IMR-90 (cell line): Measurements from ENCODE around the gene CTNND2. TPM values are rescaled to one million over a fixed set of nuclear protein-coding genes. Genes with fewer than 3 reads are reported as not detected.

Source experiments
- ATAC-seq: fragments of 200-7000 bp; cut with Tn5 transposase; 2 replicates; pipeline ENCODE4 v1.9.1; 2020; ENCODE audit warnings: low read depth, mild to moderate bottlenecking, moderate library complexity
- BruUV-seq: library from RNA; stranded (reverse); fragments of 400-500 nt; replicated peaks from 2 replicates; lab custom pipeline; 2021; lab: Mats Ljungman, UMichigan
- CTCF ChIA-PET: fragments of 300-600 bp; formaldehyde crosslinking; extraction: SDS; loops from one replicate; lab custom pipeline; 2021; ENCODE audit warnings: antibody characterized with exemption; lab: Yijun Ruan, JAX
- POLR2A ChIA-PET: fragments of 300-600 bp; sonication (Branson Sonifier 250); formaldehyde crosslinking; loops from one replicate; lab custom pipeline; 2022; ENCODE audit warnings: antibody characterized with exemption; ENCODE audit not compliant: unreplicated experiment; lab: Charles Lee
- DNase-seq: peaks from one replicate; pipeline ENCODE4 v3.0.0; 2013
- H2AFZ ChIP-seq: replicated peaks from 2 replicates; pipeline ENCODE3; 2013; ENCODE audit warnings: low read length, mild to moderate bottlenecking; ENCODE audit not compliant: poor library complexity
- H2AK5ac ChIP-seq: 2 replicates; pipeline ENCODE4 v1.6.1; 2013; ENCODE audit warnings: low read depth, low read length, inconsistent platforms
- H2AK9ac ChIP-seq: replicated peaks from 2 replicates; pipeline ENCODE3; 2013; ENCODE audit warnings: mild to moderate bottlenecking, low read depth, low read length, moderate library complexity; ENCODE audit not compliant: poor library complexity
- H2BK120ac ChIP-seq: 2 replicates; pipeline ENCODE4 v1.6.1; 2013; ENCODE audit warnings: low read depth, low read length, inconsistent platforms
- H2BK15ac ChIP-seq: 3 replicates; pipeline ENCODE4 v1.6.1; 2013; ENCODE audit warnings: low read depth, low read length, inconsistent platforms
- H2BK20ac ChIP-seq: 2 replicates; pipeline ENCODE4 v1.6.1; 2013; ENCODE audit warnings: low read depth, mild to moderate bottlenecking, inconsistent platforms, low read length, moderate library complexity
- H2BK5ac ChIP-seq: 2 replicates; pipeline ENCODE4 v1.6.1; 2013; ENCODE audit warnings: mild to moderate bottlenecking, low read depth, low read length, inconsistent platforms; ENCODE audit not compliant: poor library complexity, severe bottlenecking
- H3K14ac ChIP-seq: replicated peaks from 2 replicates; pipeline ENCODE4 v1.6.1; 2013; ENCODE audit warnings: low read depth, low read length, inconsistent platforms
- H3K18ac ChIP-seq: 2 replicates; pipeline ENCODE4 v1.6.1; 2013; ENCODE audit warnings: low read depth, low read length, control low read depth
- H3K23ac ChIP-seq: 2 replicates; pipeline ENCODE4 v1.6.1; 2013; ENCODE audit warnings: low read depth, low read length, inconsistent platforms
- H3K27ac ChIP-seq: 2 replicates; pipeline ENCODE4 v1.5.1; 2013; ENCODE audit warnings: mild to moderate bottlenecking, control low read depth, low read length; ENCODE audit not compliant: insufficient read depth
- H3K27me3 ChIP-seq: 2 replicates; pipeline ENCODE4 v1.6.1; 2013; ENCODE audit warnings: low read length; ENCODE audit not compliant: control insufficient read depth, insufficient read depth
- H3K36me3 ChIP-seq: 2 replicates; pipeline ENCODE4 v1.6.1; 2013; ENCODE audit warnings: low read length, mixed read lengths; ENCODE audit not compliant: control insufficient read depth, insufficient read depth
- H3K4ac ChIP-seq: 2 replicates; pipeline ENCODE4 v1.6.1; 2013; ENCODE audit warnings: low read depth, low read length, inconsistent platforms
- H3K4me1 ChIP-seq: 2 replicates; pipeline ENCODE4 v1.6.1; 2013; ENCODE audit warnings: low read length, mixed read lengths; ENCODE audit not compliant: control insufficient read depth, insufficient read depth
- H3K4me2 ChIP-seq: 2 replicates; pipeline ENCODE4 v1.6.1; 2013; ENCODE audit warnings: low read depth, mild to moderate bottlenecking, control low read depth, low read length, moderate library complexity
- H3K4me3 ChIP-seq: 2 replicates; pipeline ENCODE4 v1.5.1; 2013; ENCODE audit warnings: low read depth, mild to moderate bottlenecking, control low read depth, low read length, moderate library complexity; ENCODE audit not compliant: insufficient read depth
- H3K56ac ChIP-seq: 2 replicates; pipeline ENCODE4 v1.6.1; 2013; ENCODE audit warnings: low read length, inconsistent platforms; ENCODE audit not compliant: insufficient read depth; ENCODE audit errors: extremely low read depth
- H3K79me1 ChIP-seq, 2 experiments: 2 replicates each; pipeline ENCODE4 v1.6.1; 2013; ENCODE audit warnings: low read length in 2 of 2, inconsistent platforms in 1 of 2, low read depth in 1 of 2
- H3K9ac ChIP-seq: 2 replicates; pipeline ENCODE4 v1.6.1; 2013; ENCODE audit warnings: low read depth, low read length, control low read depth
- H3K9me1 ChIP-seq: 2 replicates; pipeline ENCODE4 v1.6.1; 2013; ENCODE audit warnings: low read length, inconsistent platforms; ENCODE audit not compliant: insufficient read depth
- H3K9me3 ChIP-seq: 2 replicates; pipeline ENCODE4 v1.6.1; 2013; ENCODE audit warnings: low read length; ENCODE audit not compliant: control insufficient read depth, insufficient read depth
- H4K20me1 ChIP-seq: 2 replicates; pipeline ENCODE4 v1.6.1; 2013; ENCODE audit warnings: low read length, inconsistent platforms; ENCODE audit not compliant: insufficient read depth
- H4K5ac ChIP-seq: 2 replicates; pipeline ENCODE4 v1.6.1; 2013; ENCODE audit warnings: mild to moderate bottlenecking, low read depth, low read length, control low read depth
- H4K8ac ChIP-seq, 2 experiments: 2 replicates each; pipeline ENCODE4 v1.6.1; 2013; ENCODE audit warnings: low read depth in 2 of 2, low read length in 2 of 2, control low read depth in 1 of 2, inconsistent platforms in 1 of 2
- H4K91ac ChIP-seq: 2 replicates; pipeline ENCODE4 v1.6.1; 2013; ENCODE audit warnings: low read depth, low read length, inconsistent platforms; ENCODE audit not compliant: insufficient read depth
- BHLHE40 ChIP-seq: fragments of 150-350 bp; IDR thresholded peaks from 2 replicates; pipeline ENCODE4 v1.6.1; 2016; ENCODE audit warnings: mild to moderate bottlenecking, low read depth, low read length
- CEBPB ChIP-seq: IDR thresholded peaks from 2 replicates; pipeline ENCODE4 v1.6.1; 2012; ENCODE audit warnings: low read depth, low read length, improper control_type of control experiment
- MAFK ChIP-seq: IDR thresholded peaks from 2 replicates; pipeline ENCODE4 v1.6.1; 2012; ENCODE audit warnings: low read depth, low read length, improper control_type of control experiment
- MAZ ChIP-seq: IDR thresholded peaks from 2 replicates; pipeline ENCODE4 v1.6.1; 2012; ENCODE audit warnings: low read depth, mild to moderate bottlenecking, low read length, improper control_type of control experiment, moderate library complexity, borderline replicate concordance
- MXI1 ChIP-seq: IDR thresholded peaks from 2 replicates; pipeline ENCODE4 v1.6.1; 2012; ENCODE audit warnings: low read depth, mild to moderate bottlenecking, low read length, moderate library complexity, borderline replicate concordance
- NFE2L2 ChIP-seq: fragments of 150-350 bp; IDR thresholded peaks from 2 replicates; pipeline ENCODE4 v1.6.1; 2016; ENCODE audit warnings: low read depth, mild to moderate bottlenecking, low read length
- POLR2A ChIP-seq: IDR thresholded peaks from 2 replicates; pipeline ENCODE4 v1.6.1; 2012; ENCODE audit warnings: mild to moderate bottlenecking, low read depth, low read length
- RAD21 ChIP-seq: IDR thresholded peaks from 2 replicates; pipeline ENCODE4 v1.6.1; 2012; ENCODE audit warnings: low read length, improper control_type of control experiment
- RFX5 ChIP-seq: IDR thresholded peaks from 2 replicates; pipeline ENCODE4 v1.8.0; 2012; ENCODE audit warnings: low read depth, mild to moderate bottlenecking, low read length, moderate library complexity
- SMC3 ChIP-seq: fragments of 150-350 bp; IDR thresholded peaks from 2 replicates; pipeline ENCODE4 v1.6.1; 2016; ENCODE audit warnings: low read depth, mild to moderate bottlenecking, antibody characterized with exemption, low read length, moderate library complexity
- WGBS, 2 experiments: methylation state at CpG; one replicate each; pipeline versions ENCODE4 v1.1.5 to v1.1.7; 2013; ENCODE audit warnings: missing lambda C conversion rate in 2 of 2; ENCODE audit not compliant: insufficient read length in 1 of 2; ENCODE audit errors: extremely low coverage in 2 of 2; 5-methylcytosine and 5-hydroxymethylcytosine counted together
- dilution Hi-C: fragments of 300-500 bp; cut with HindIII; formaldehyde crosslinking; loops from one replicate; pipeline ENCODE4 v1.14.3; 2018; ENCODE audit warnings: low sequenced_read_pairs; ENCODE audit not compliant: unreplicated experiment
- in situ Hi-C: fragments of 300-500 bp; cut with MboI; formaldehyde crosslinking; loops from 3 replicates; pipeline ENCODE4 v1.14.3; 2019; ENCODE audit warnings: low sequenced_read_pairs, inconsistent platforms, mixed read lengths
- intact Hi-C: fragments of 100-400 bp; cut with micrococcal nuclease; formaldehyde crosslinking; loops from 2 replicates; pipeline ENCODE4 v1.10.0; 2022
- polyA plus RNA-seq, 3 experiments: library from polyadenylated mRNA; depleted of rRNA; stranded (reverse); fragments of >200 nt; gene quantifications; 2 replicates each; pipeline ENCODE4 v1.2.3, GENCODE V29; 2012; ENCODE audit warnings: low replicate concordance in 1 of 3
- total RNA-seq: library from RNA; depleted of rRNA; stranded (reverse); fragments of >200 nt; gene quantifications from 2 replicates; pipeline ENCODE4 v1.2.3, GENCODE V29; 2012

The CTNND2 gene
- total and polyA plus RNA-seq, 2 of the 4 experiments (the other 2 are of a cell fraction), result not detected

DNA sequence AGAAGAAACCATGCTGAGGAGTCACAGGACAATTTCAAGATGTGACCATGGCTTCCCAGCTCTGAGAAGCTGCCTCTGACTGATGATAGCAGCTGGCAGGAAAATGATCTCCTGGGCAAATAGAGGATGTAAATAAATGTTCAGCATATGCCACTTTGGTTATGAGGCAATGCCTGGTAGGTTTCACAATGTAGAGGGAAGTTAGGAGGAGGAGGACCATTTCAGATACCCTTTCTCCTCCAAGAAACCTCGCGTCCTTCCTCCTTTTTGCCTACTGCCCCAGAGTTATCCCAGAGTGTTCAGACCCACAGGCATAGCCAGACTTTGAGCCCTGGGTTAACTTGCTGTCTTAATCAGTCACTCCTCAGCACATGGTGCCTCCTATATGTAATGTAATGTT lies 601.6 kb downstream of the CTNND2 start:
- no peak for ATAC-seq

More for the DNA sequence above, 601.6 kb downstream of the CTNND2 start:
- ChIA-PET CTCF (no interaction called here), POLR2A (no interaction called here)
- no CpG with 5 or more reads among the region's 2 CpGs for WGBS, 2 experiments
- no TSS peak for BruUV-seq
- Histone ChIP-seq H2AFZ (no peak overlapping the region), H2BK15ac (no peak overlapping the region), H2AK9ac (no peak overlapping the region), H3K4me3 (no peak overlapping the region), H2BK5ac (no peak overlapping the region), H3K27ac (no peak overlapping the region), H3K9ac (no peak overlapping the region), H2BK20ac (no peak overlapping the region), H3K18ac (no peak overlapping the region), H3K27me3 (no peaks in the 10 kb centered on the region), H3K4me1 (no peaks in the 10 kb centered on the region), H3K23ac (no peak overlapping the region), H3K9me3 (no peaks in the 10 kb centered on the region), H4K8ac (no peak overlapping the region), H2AK5ac (no peak overlapping the region), H3K56ac (no peak overlapping the region), H3K4me2 (no peak overlapping the region), H3K79me1 (no peaks in the 10 kb centered on the region), H3K36me3 (no peaks in the 10 kb centered on the region), H4K91ac (no peak overlapping the region), H4K20me1 (no peaks in the 10 kb centered on the region), H3K4ac (no peak overlapping the region), H4K5ac (no peak overlapping the region), H3K9me1 (no peaks in the 10 kb centered on the region), H3K14ac (no peak overlapping the region), H2BK120ac (no peak overlapping the region)
- dilution Hi-C loops (no loop called here), in situ Hi-C loops (no loop called here), intact Hi-C loops (no loop called here)
- no peak for DNase-seq
- no peak for TF ChIP-seq SMC3
- no peak for TF ChIP-seq MAFK
- no peak for TF ChIP-seq MAZ
- TF ChIP-seq MXI1, result no peak
- no peak for TF ChIP-seq CEBPB
- TF ChIP-seq BHLHE40, result no peak
- no peak for TF ChIP-seq RAD21
- TF ChIP-seq POLR2A, result no peak
- no peak for TF ChIP-seq RFX5
- TF ChIP-seq NFE2L2, result no peak
